Right renal cortex interstitium (tissue), 3 donors: ENCODE results near the gene RUNX2. TPM values are rescaled to one million over a fixed set of nuclear protein-coding genes. Genes with fewer than 3 reads are reported as not detected.

ENCODE experiments used
- DNase-seq, 3 donors: peaks; one replicate each; pipeline ENCODE4 v3.0.0-alpha.2; 2013; ENCODE audit warnings: low read depth in 3 of 3, low spot score in 2 of 3
- polyA plus RNA-seq, 3 donors: library from polyadenylated mRNA; unstranded; fragments of 120-200 nt; gene quantifications; one replicate each; pipeline ENCODE4 v1.2.1, GENCODE V29; 2013; ENCODE audit not compliant: insufficient read length in 3 of 3

The RUNX2 gene
- polyA plus RNA-seq, 3 donors, result 2.0 to 3.1 (median 2.4) TPM

- DNase-seq, result no peak
Measured at GRCh38 chr6:45505470-45505869, 177.3 kb downstream of the RUNX2 start.

- no peak for DNase-seq
Measured at GRCh38 chr6:45507186-45507585, 179.1 kb downstream of the RUNX2 start.

GRCh38 chr6:45509426-45509825 is 181.3 kb downstream of the RUNX2 start:
- DNase-seq, result no peak

- no peak for DNase-seq
Measured at GRCh38 chr6:45512717-45513116, 184.6 kb downstream of the RUNX2 start.

GRCh38 chr6:45513213-45513618 is 185.1 kb downstream of the RUNX2 start:
- no peak for DNase-seq

- no peak for DNase-seq
Measured at GRCh38 chr6:45513843-45514242, 185.7 kb downstream of the RUNX2 start.

- no peak for DNase-seq
Measured at GRCh38 chr6:45514454-45515230, 186.5 kb downstream of the RUNX2 start.

- no peak for DNase-seq
Measured at GRCh38 chr6:45518013-45518720, 190.0 kb downstream of the RUNX2 start.

- DNase-seq, result no peak
Measured at GRCh38 chr6:45521226-45521625, 193.1 kb downstream of the RUNX2 start.

GRCh38 chr6:45522486-45522885 is 194.4 kb downstream of the RUNX2 start:
- no peak for DNase-seq

- DNase-seq, result no peak
Measured at GRCh38 chr6:45527210-45527609, 199.1 kb downstream of the RUNX2 start.

GRCh38 chr6:45531999-45532595 is 204.0 kb downstream of the RUNX2 start:
- no peak for DNase-seq

- DNase-seq, result no peak
Measured at GRCh38 chr6:45532721-45533210, 204.6 kb downstream of the RUNX2 start.

GRCh38 chr6:45533386-45533785 is 205.3 kb downstream of the RUNX2 start:
- DNase-seq, result no peak

GRCh38 chr6:45535933-45536332 is 207.8 kb downstream of the RUNX2 start:
- no peak for DNase-seq

GRCh38 chr6:45537539-45537938 is 209.4 kb downstream of the RUNX2 start:
- no peak for DNase-seq

GRCh38 chr6:45538641-45539547 is 210.8 kb downstream of the RUNX2 start:
- DNase-seq, result no peak

GRCh38 chr6:45540375-45540920 is 212.3 kb downstream of the RUNX2 start:
- no peak for DNase-seq

- DNase-seq, result no peak
Measured at GRCh38 chr6:45541934-45542333, 213.8 kb downstream of the RUNX2 start.
